ENCODE data around the gene NTNG1. TPM values are rescaled to one million over a fixed set of nuclear protein-coding genes. Genes with fewer than 3 reads are reported as not detected.

The NTNG1 gene
- total RNA-seq, 1 experiment from 2014 or later: 1.5 TPM

DNA sequence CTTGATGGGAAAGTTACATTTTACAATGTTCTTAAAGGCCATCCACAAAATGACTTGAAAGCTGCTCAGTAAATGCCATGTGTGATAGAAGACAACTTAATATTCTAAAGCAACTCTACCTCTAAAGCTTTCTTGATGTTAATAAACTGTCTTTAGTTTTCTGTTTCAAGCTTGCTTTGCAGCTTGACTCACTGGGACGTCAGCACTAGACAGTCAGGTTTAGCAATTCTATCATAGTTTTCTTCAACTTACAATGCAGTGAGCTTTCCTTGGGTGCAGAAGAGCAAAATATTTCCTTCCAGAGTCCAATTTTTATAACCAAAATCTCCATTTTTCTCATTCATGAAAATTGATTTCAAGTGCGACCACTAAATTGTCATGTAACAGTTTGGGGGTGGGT, 273.1 kb downstream of the NTNG1 start:
- Histone ChIP-seq H3K4ac (ENCODE audit: low read depth, low read length) (no peak overlapping the region), H2BK120ac (ENCODE audit: low read depth, low read length, poor library complexity, severe bottlenecking) (no peak overlapping the region), H4K8ac (replicated peaks; ENCODE audit: insufficient read length, low read depth, low read length) (no peak overlapping the region), H3K27ac (ENCODE audit: insufficient read length, low read depth, low read length) (no peak overlapping the region), H3K14ac (ENCODE audit: insufficient read depth, low read length) (no peak overlapping the region), H3K18ac (ENCODE audit: insufficient read length, low read depth, low read length) (no peak overlapping the region), H4K20me1 (ENCODE audit: control insufficient read depth, insufficient read depth, insufficient read length) (no peaks in the 10 kb centered on the region), H4K91ac (ENCODE audit: insufficient read length, low read depth, low read length) (no peak overlapping the region), H3K23me2 (ENCODE audit: insufficient read length, low read depth, low read length, poor library complexity, severe bottlenecking) (no peaks in the 10 kb centered on the region), H3K9me3 (ENCODE audit: control insufficient read depth, low read depth, low read length) (no peaks in the 10 kb centered on the region), H3K79me1 (ENCODE audit: insufficient read depth, low read depth, low read length, poor library complexity, severe bottlenecking) (no peaks in the 10 kb centered on the region), H2BK5ac (ENCODE audit: insufficient read length, low read length) (no peak overlapping the region), H3K9ac (ENCODE audit: extremely low read depth, insufficient read length, low read length) (no peak overlapping the region), H2BK15ac (ENCODE audit: low read depth, low read length) (no peak overlapping the region), H2AFZ (ENCODE audit: low read length) (no peak overlapping the region), H3K4me2 (ENCODE audit: insufficient read depth, insufficient read length, low read length) (no peak overlapping the region), H3K4me1 (ENCODE audit: insufficient read depth, low read length) (no peaks in the 10 kb centered on the region), H3K23ac (ENCODE audit: insufficient read length, low read depth, low read length) (no peak overlapping the region), H3K79me2 (ENCODE audit: insufficient read depth, low read length) (no peaks in the 10 kb centered on the region), H2BK12ac (ENCODE audit: insufficient read length, low read depth, low read length) (no peak overlapping the region), H2AK5ac (ENCODE audit: insufficient read length, low read length) (no peak overlapping the region), H4K5ac (ENCODE audit: insufficient read length, low read depth, low read length) (no peak overlapping the region), H2BK20ac (ENCODE audit: low read depth, low read length, poor library complexity, severe bottlenecking) (no peak overlapping the region), H3K27me3 (ENCODE audit: insufficient read depth, low read length) (no peaks in the 10 kb centered on the region), H3K56ac (ENCODE audit: insufficient read length, low read depth, low read length) (no peak overlapping the region), H3T11ph (ENCODE audit: low read length) (no peak overlapping the region)
- Mint-ChIP-seq H3K27me3 (ENCODE audit: low read depth) (no peaks in the 10 kb centered on the region), H3K4me1 (peaks cover 2 to 4% of the 10 kb centered on the region in 2 experiments), H3K36me3 (ENCODE audit: insufficient read depth in 1 of 3, low read depth in 3 of 3) (no peaks in the 10 kb centered on the region), H3K4me3 (no peak overlapping the region), H3K9me3 (no peaks in the 10 kb centered on the region), H3K27ac (no peak overlapping the region)
- WGBS (ENCODE audit: extremely low coverage, insufficient read length, low lambda C conversion rate): no CpG with 5 or more reads among the region's 2 CpGs
- DNase-seq: no peak
- no peak for TF ChIP-seq CTCF (conservative IDR thresholded peaks at IDR 0.05)
